Muscle of leg (tissue), 11 donors: Measurements from ENCODE around the gene LAMTOR2. TPM values are rescaled to one million over a fixed set of nuclear protein-coding genes. Genes with fewer than 3 reads are reported as not detected.

Experiments used
- DNase-seq: peaks from one replicate; pipeline ENCODE4 v3.0.0; 2013
- H3K27ac ChIP-seq: one replicate; pipeline ENCODE4 v1.5.1; 2013; ENCODE audit warnings: mild to moderate bottlenecking, low read length, control low read depth
- H3K27me3 ChIP-seq: one replicate; pipeline ENCODE4 v1.6.1; 2013; ENCODE audit warnings: low read length; ENCODE audit not compliant: control insufficient read depth, insufficient read depth
- H3K36me3 ChIP-seq: one replicate; pipeline ENCODE4 v1.6.1; 2013; ENCODE audit warnings: low read length; ENCODE audit not compliant: control insufficient read depth, insufficient read depth
- H3K4me1 ChIP-seq: one replicate; pipeline ENCODE4 v1.6.1; 2013; ENCODE audit warnings: low read length; ENCODE audit not compliant: control insufficient read depth, insufficient read depth
- H3K4me3 ChIP-seq: one replicate; pipeline ENCODE4 v1.5.1; 2013; ENCODE audit warnings: low read length, control low read depth
- H3K9me3 ChIP-seq: replicated peaks from 2 replicates; pipeline ENCODE4 v1.6.1; 2013; ENCODE audit warnings: low read depth, low read length; ENCODE audit not compliant: control insufficient read depth
- WGBS: methylation state at CpG from one replicate; pipeline ENCODE4 v1.1.5; 2013; ENCODE audit warnings: missing lambda C conversion rate; ENCODE audit not compliant: insufficient coverage; 5-methylcytosine and 5-hydroxymethylcytosine counted together
- polyA plus RNA-seq, 8 donors: library from polyadenylated mRNA; unstranded; fragments of 120-200 nt; gene quantifications; one replicate each; pipeline versions ENCODE4 v1.2.1 to v1.2.3, GENCODE V29; 2013; ENCODE audit warnings: inconsistent platforms in 1 of 8, low replicate concordance in 1 of 8; ENCODE audit not compliant: insufficient read length in 8 of 8, insufficient read depth in 1 of 8
- total RNA-seq: library from RNA; stranded (reverse); fragments of 120-200 nt; gene quantifications from one replicate; pipeline ENCODE4 v1.2.4, GENCODE V29; 2013

LAMTOR2 gene
- total and polyA plus RNA-seq, 9 donors = 38.7 to 53.7 (median 46.3) TPM

DNA sequence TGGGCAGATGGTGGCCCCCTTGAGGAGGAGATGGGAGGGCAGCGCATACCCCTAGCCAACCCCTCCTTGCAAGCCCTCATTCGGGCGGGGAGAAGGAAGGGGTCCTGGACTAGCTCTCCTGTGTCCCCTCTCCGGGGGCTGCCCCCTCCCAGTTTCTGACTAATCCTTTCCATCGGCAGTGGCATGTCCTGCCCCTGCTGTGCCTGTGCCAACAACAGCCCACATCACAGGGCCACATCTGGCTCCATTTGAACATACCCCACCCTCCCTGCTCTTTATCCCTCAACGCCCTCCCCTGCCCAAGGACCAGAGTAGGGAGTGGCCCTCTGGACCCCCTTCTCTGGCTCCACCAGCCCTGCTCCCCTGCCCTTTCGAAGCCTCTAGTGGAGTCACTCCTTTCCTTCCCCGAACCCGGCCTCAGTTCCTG, 49.0 kb downstream of the LAMTOR2 start:
- peak; percentile 82 for DNase-seq
- no peaks in the 10 kb centered on the region for H3K9me3 ChIP-seq
- H3K36me3 ChIP-seq = no peaks in the 10 kb centered on the region
- H3K4me3 ChIP-seq = no peak overlapping the region
- WGBS = 34% methylated on average over 8 of the region's 9 CpGs
- H3K4me1 ChIP-seq = peaks cover 72% of the 10 kb centered on the region
- peak overlapping the region; percentile 97 for H3K27ac ChIP-seq
- no peaks in the 10 kb centered on the region for H3K27me3 ChIP-seq

DNA sequence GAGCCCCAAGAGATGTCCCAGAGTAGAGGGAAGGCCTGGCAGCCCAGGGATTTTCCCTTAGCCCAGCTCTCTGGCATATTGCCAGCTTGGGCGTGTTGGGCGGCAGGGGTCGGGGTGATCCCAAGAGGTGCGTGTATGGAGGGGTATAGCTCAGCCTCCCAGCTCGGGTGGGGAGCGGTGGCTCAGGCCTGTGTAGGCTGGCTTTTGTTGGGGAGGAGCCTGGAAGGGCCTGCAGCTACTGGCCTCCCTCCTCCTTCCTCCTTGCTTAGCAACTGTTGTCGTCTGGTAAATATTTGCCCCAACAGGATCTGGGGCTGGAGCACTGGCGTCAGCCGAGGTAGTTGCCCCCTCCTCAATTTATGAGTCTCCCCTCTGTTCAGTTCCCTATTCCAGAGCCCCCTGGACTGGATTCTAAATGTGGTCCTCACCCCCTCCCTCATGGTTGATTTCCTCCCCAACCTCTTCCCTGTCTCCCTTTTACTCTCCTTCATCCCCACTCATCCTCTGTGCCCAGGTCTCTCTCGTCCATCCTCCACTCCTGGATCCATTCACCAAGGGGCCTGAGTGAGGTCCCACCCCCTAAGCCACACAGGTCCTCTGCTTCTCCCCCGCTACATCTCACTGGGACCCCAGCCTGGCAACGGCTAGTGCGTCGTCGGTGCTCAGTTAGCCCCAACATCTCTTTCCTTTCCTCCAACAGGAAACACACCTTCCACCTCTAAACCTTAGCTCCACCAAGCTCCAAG, 49.7 kb downstream of the LAMTOR2 start:
- WGBS = 5% methylated on average over 10 of the region's 15 CpGs
- peak; percentile 98 for DNase-seq
- Histone ChIP-seq H3K9me3 (no peaks in the 10 kb centered on the region), H3K27ac (peak overlapping the region; percentile 97), H3K4me3 (no peak overlapping the region), H3K36me3 (no peaks in the 10 kb centered on the region), H3K4me1 (peaks cover 72% of the 10 kb centered on the region), H3K27me3 (no peaks in the 10 kb centered on the region)

DNA sequence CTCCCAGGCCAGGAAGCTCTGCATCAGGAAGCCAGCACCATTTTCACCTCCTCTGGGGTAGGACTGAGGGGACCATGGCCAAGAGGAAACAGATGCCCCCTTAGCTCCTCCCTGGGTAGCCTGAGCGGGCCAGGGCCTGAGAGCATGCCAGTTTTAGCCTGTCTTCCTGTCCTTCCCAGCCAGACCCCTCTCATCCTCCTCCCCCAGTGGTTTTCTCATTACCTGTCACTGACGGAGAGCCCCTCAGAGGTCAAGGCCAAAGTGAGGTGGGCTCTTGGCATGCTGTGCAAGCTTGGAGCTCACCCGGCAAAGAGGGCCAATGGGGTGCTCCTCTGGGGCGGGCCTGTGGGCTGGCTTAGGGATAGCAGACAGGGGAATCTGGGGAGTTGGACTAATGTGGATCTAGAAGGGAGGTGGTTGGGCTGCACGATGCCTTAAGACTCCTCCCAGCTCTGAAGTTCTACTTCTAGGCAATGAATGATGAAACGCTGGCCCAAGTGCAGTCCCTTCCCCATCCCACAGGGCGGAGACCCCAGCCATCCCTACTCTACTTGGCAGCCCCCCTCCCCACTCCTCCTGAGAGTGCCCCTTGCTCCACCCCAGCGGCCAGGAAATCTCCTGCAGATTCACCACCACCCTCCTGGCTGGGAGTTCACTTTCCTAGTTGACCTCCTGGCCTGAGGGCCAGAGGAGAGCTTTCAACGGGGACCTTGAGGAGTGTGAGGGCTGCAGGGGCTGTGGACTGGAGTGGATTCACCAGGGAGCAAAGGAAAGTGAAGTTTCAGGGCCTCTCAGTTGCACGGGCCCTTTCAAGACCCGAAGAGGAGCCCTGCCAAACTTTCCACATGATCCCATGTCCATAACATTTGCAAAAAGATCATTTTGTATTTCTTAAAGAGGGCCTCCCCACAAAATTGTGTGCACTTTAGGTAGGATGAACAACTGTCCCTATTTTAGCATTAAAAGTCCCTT, 50.6 kb downstream of the LAMTOR2 start:
- DNase-seq = peak; percentile 87
- H3K4me3 ChIP-seq = peak overlapping the region; percentile 35
- no peaks in the 10 kb centered on the region for H3K27me3 ChIP-seq
- H3K4me1 ChIP-seq = peaks cover 72% of the 10 kb centered on the region
- H3K9me3 ChIP-seq = no peaks in the 10 kb centered on the region
- no peaks in the 10 kb centered on the region for H3K36me3 ChIP-seq
- H3K27ac ChIP-seq = peak overlapping the region; percentile 97
- WGBS = 24% methylated on average over 6 of the region's 11 CpGs

DNA sequence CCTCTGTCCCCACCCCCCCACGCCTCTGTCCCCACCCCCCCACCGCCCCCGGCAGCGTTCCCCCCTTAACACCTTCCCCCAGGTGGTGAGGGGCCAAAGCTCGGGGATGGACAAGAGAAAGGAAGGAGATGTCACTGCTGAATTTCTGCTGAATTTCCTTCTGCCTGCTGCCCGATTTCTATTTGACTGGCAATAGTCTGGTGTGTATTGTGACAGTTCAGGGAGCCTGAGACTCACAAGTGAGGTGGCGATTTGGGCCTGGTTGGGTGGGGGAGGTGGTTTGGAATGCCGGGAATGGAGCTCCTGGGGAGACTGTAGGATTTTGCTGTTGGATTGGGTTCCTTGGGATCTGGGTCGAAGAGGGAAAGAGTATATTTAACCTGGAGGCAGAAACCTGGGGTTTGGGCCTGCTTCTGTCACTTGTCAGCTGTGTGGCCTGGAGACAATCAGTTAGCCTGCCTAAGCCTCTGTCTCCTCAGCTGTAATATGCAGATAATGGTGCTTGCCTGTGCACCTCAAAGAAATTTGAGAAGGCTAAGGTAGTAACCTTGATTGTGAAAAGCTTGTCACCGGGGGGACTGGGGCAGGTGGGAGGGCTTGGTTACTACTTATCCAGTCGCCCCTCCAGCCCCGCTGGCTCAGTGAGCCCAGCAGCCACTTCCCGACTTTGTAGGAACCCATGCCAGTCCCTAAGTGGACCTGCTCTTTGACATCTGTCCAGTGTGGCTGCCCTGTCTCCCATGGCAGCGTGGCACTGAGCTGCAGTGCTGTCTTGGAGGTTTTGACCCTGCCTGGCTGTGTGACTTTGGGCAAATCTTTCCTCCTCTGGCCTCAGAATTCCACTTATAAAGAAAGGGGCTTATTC, 52.3 kb downstream of the LAMTOR2 start:
- peak overlapping the region; percentile 97 for H3K27ac ChIP-seq
- DNase-seq = no peak
- peak overlapping the region; percentile 9 for H3K4me3 ChIP-seq
- peaks cover 67% of the 10 kb centered on the region for H3K4me1 ChIP-seq
- H3K9me3 ChIP-seq = no peaks in the 10 kb centered on the region
- WGBS = 14% methylated on average over 7 of the region's 14 CpGs
- no peaks in the 10 kb centered on the region for H3K27me3 ChIP-seq
- no peaks in the 10 kb centered on the region for H3K36me3 ChIP-seq

DNA sequence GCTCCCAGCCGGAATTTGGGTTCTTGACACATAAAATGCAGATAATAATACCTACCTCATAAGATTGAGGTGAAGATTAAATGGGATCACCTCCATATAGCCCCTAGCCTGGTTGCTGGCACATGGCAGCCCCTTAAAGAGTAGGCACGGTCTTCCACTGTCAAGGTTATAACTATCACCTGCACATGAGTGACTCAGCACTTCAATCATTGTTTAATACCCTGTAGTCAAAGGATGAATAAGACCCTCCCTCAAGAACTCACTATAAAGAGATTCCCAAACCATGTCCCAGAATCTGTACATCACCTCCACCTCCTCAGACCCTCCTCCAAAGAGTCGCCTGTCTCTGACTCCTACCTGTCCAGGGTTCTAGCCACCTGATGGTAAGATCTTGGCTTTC, 53.5 kb downstream of the LAMTOR2 start:
- Histone ChIP-seq H3K27ac (no peak overlapping the region), H3K36me3 (no peaks in the 10 kb centered on the region), H3K4me3 (no peak overlapping the region), H3K9me3 (no peaks in the 10 kb centered on the region), H3K4me1 (peaks cover 67% of the 10 kb centered on the region), H3K27me3 (no peaks in the 10 kb centered on the region)
- DNase-seq = no peak
- 83% methylated on average over 2 of the region's 3 CpGs for WGBS

Other genes with a start within 250 kb of the LAMTOR2 start
- gene GON4L, start 197.6 kb upstream of the LAMTOR2 start, total RNA-seq = 28.0 TPM
- gene GON4L, start 197.6 kb upstream of the LAMTOR2 start, polyA plus RNA-seq = 10 to 100 TPM; 25.4 to 36.9 (median 28.2) TPM
- gene SYT11, start 195.2 kb upstream of the LAMTOR2 start, total RNA-seq = 12.0 TPM
- gene SYT11, start 195.2 kb upstream of the LAMTOR2 start, polyA plus RNA-seq = 10 to 100 TPM in 7 of 8 donors, 1 to 10 TPM in 1; 9.5 to 20.2 (median 12.0) TPM
- gene RIT1, start 143.4 kb upstream of the LAMTOR2 start, total RNA-seq = 27.7 TPM
- gene RIT1, start 143.4 kb upstream of the LAMTOR2 start, polyA plus RNA-seq = 10 to 100 TPM; 19.2 to 37.0 (median 25.5) TPM
- gene KHDC4, start 120.4 kb upstream of the LAMTOR2 start, total RNA-seq = 30.0 TPM
- 10 to 100 TPM; 24.5 to 38.0 (median 29.9) TPM for gene KHDC4, start 120.4 kb upstream of the LAMTOR2 start, polyA plus RNA-seq
- gene RXFP4, start 113.1 kb upstream of the LAMTOR2 start, total RNA-seq = not detected
- under 1 TPM in 5 of 8 donors, not detected in 3; 0.12 to 0.65 (median 0.23) TPM for gene RXFP4, start 113.1 kb upstream of the LAMTOR2 start, polyA plus RNA-seq
- gene ARHGEF2, start 76.2 kb upstream of the LAMTOR2 start, total RNA-seq = 100 TPM
- gene ARHGEF2, start 76.2 kb upstream of the LAMTOR2 start, polyA plus RNA-seq = 100 to 1,000 TPM; 124 to 153 (median 140) TPM
- gene SSR2, start 33.8 kb upstream of the LAMTOR2 start, total RNA-seq = 287 TPM
- gene SSR2, start 33.8 kb upstream of the LAMTOR2 start, polyA plus RNA-seq = 100 to 1,000 TPM; 210 to 323 (median 247) TPM
- gene UBQLN4, start 984 bp upstream of the LAMTOR2 start, total RNA-seq = 19.2 TPM
- gene UBQLN4, start 984 bp upstream of the LAMTOR2 start, polyA plus RNA-seq = 10 to 100 TPM; 40.1 to 48.0 (median 43.8) TPM
- not detected for gene RAB25, start 6.4 kb downstream of the LAMTOR2 start, total RNA-seq
- 1 to 10 TPM in 3 of 8 donors, under 1 TPM in 5; 0.16 to 7.4 (median 0.30) TPM for gene RAB25, start 6.4 kb downstream of the LAMTOR2 start, polyA plus RNA-seq
- gene MEX3A, start 27.7 kb downstream of the LAMTOR2 start, total RNA-seq = 9.4 TPM
- gene MEX3A, start 27.7 kb downstream of the LAMTOR2 start, polyA plus RNA-seq = 10 to 100 TPM; 15.8 to 32.4 (median 25.8) TPM
- 371 TPM for gene LMNA, start 59.9 kb downstream of the LAMTOR2 start, total RNA-seq
- gene LMNA, start 59.9 kb downstream of the LAMTOR2 start, polyA plus RNA-seq = 100 to 1,000 TPM; 335 to 408 (median 371) TPM
- 2.5 TPM for gene SEMA4A, start 98.8 kb downstream of the LAMTOR2 start, total RNA-seq
- 1 to 10 TPM; 1.5 to 5.4 (median 3.3) TPM for gene SEMA4A, start 98.8 kb downstream of the LAMTOR2 start, polyA plus RNA-seq
- gene SLC25A44, start 139.3 kb downstream of the LAMTOR2 start, total RNA-seq = 6.3 TPM
- 10 to 100 TPM; 10.2 to 12.1 (median 11.1) TPM for gene SLC25A44, start 139.3 kb downstream of the LAMTOR2 start, polyA plus RNA-seq
- 51.8 TPM for gene PMF1, start 158.2 kb downstream of the LAMTOR2 start, total RNA-seq
- 10 to 100 TPM; 42.2 to 53.0 (median 43.7) TPM for gene PMF1, start 158.2 kb downstream of the LAMTOR2 start, polyA plus RNA-seq
- 1.2 TPM for gene BGLAP, start 187.4 kb downstream of the LAMTOR2 start, total RNA-seq
- 1 to 10 TPM in 6 of 8 donors, under 1 TPM in 2; 0.55 to 3.5 (median 1.5) TPM for gene BGLAP, start 187.4 kb downstream of the LAMTOR2 start, polyA plus RNA-seq
- gene PAQR6, start 193.3 kb downstream of the LAMTOR2 start, total RNA-seq = 1.2 TPM
- gene PAQR6, start 193.3 kb downstream of the LAMTOR2 start, polyA plus RNA-seq = 1 to 10 TPM; 2.2 to 7.7 (median 4.9) TPM
- gene SMG5, start 228.0 kb downstream of the LAMTOR2 start, total RNA-seq = 42.8 TPM
- gene SMG5, start 228.0 kb downstream of the LAMTOR2 start, polyA plus RNA-seq = 10 to 100 TPM; 39.0 to 50.7 (median 47.0) TPM
- 2.1 TPM for gene TMEM79, start 229.5 kb downstream of the LAMTOR2 start, total RNA-seq
- gene TMEM79, start 229.5 kb downstream of the LAMTOR2 start, polyA plus RNA-seq = 1 to 10 TPM; 3.7 to 7.4 (median 4.8) TPM
- 24.3 TPM for gene GLMP, start 240.9 kb downstream of the LAMTOR2 start, total RNA-seq
- 10 to 100 TPM; 17.7 to 29.1 (median 23.8) TPM for gene GLMP, start 240.9 kb downstream of the LAMTOR2 start, polyA plus RNA-seq
- gene VHLL, start 244.5 kb downstream of the LAMTOR2 start, total RNA-seq = not detected
- gene VHLL, start 244.5 kb downstream of the LAMTOR2 start, polyA plus RNA-seq = not detected